K562 (cell line): Measurements from ENCODE around the gene COLEC12. TPM values are rescaled to one million over a fixed set of nuclear protein-coding genes. Genes with fewer than 3 reads are reported as not detected.

ENCODE experiments used
- CHAMP1 ChIP-seq: fragments of 450-650 bp; IDR thresholded peaks from 2 replicates; pipeline ENCODE4 v1.6.1; 2016; ENCODE audit warnings: mild to moderate bottlenecking
- L3MBTL2 ChIP-seq: fragments of 450-650 bp; IDR thresholded peaks from 2 replicates; pipeline ENCODE4 v1.6.1; 2016; ENCODE audit warnings: mild to moderate bottlenecking, moderate library complexity
- MNT ChIP-seq, 2 experiments: fragments of 450-650 bp; conservative IDR thresholded peaks; 2 replicates each; pipeline ENCODE4 v1.6.1; 2017; ENCODE audit warnings: mild to moderate bottlenecking in 2 of 2, moderate library complexity in 2 of 2
- MTA2 ChIP-seq: fragments of 450-650 bp; IDR thresholded peaks from 2 replicates; pipeline ENCODE4 v1.6.1; 2016; ENCODE audit warnings: low read depth
- NR2F6 ChIP-seq: fragments of 450-650 bp; formaldehyde crosslinking; IDR thresholded peaks from 2 replicates; pipeline ENCODE4 v1.4.0; 2020; ENCODE audit warnings: mild to moderate bottlenecking
- RBFOX2 ChIP-seq: fragments of 200-400 bp; formaldehyde crosslinking; IDR thresholded peaks from 2 replicates; pipeline ENCODE4 v1.6.1; 2017; ENCODE audit warnings: low read depth, mild to moderate bottlenecking, low read length, moderate library complexity
- SAP30 ChIP-seq: fragments of 200-600 bp; sonication (generic); IDR thresholded peaks from 2 replicates; pipeline ENCODE4 v1.6.1; 2012; ENCODE audit warnings: borderline replicate concordance, low read depth, mild to moderate bottlenecking, moderate library complexity, low read length, control low read depth, inconsistent platforms; ENCODE audit not compliant: insufficient read depth, poor library complexity, severe bottlenecking
- polyA plus RNA-seq, 8 experiments: library from polyadenylated mRNA; depleted of rRNA in 4 of 8; stranded (reverse) in 5 of 8; unstranded in 3 of 8; fragments of >200 nt; fragmentation: Nextera tagmentation in 2 of 8; fragmentation: Illumina TruSeq in 1 of 8; extraction: Ambion mirVana in 2 of 8; extraction: Trizol in 1 of 8; gene quantifications; 2 replicates each; pipeline versions ENCODE4 v1.2.1 to v1.2.3, GENCODE V29; 2011 to 2014; ENCODE audit warnings: inconsistent platforms in 1 of 8, missing spikeins in 1 of 8
- total RNA-seq, 7 experiments: library from RNA; depleted of rRNA in 6 of 7; stranded (reverse); fragments of >200 nt in 6 of 7; fragmentation: Illumina TruSeq in 2 of 7; extraction: Trizol in 2 of 7; gene quantifications; 2 replicates each; pipeline versions ENCODE4 v1.2.1 to v1.2.3, GENCODE V29; 2011 to 2021; ENCODE audit warnings: low replicate concordance in 1 of 7
- TF ChIP-seq, protein P1 (sequence below): fragments of 450-650 bp; IDR thresholded peaks from 2 replicates; pipeline ENCODE4 v1.6.1; 2016; ENCODE audit warnings: mild to moderate bottlenecking, moderate library complexity

COLEC12 gene
- total and polyA plus RNA-seq, 9 of the 15 experiments (the other 6 are each of a cell fraction or from before 2014, with no cell fraction given) = 0.04 TPM; not detected in 8

DNA sequence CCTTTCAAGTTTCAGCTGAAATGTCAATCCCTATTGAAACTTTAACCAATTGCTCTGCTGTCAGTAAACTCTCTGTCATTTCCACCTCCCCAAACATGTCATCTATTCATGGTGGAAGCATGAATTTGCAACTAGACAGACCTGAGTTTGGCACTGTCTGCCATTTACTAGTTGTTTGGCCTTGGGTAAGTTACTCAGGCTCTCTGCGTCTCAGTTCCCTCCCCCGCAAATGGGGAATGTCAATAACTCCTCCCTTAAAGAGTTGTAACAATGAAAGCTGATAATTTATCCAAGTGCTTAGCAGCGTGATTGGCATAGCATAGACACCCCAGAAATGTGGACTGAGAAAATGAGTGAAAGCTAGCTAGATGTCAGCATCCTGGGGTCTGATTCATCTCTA is 159.4 kb downstream of the COLEC12 start (continued):
- TF ChIP-seq, protein P1, sequence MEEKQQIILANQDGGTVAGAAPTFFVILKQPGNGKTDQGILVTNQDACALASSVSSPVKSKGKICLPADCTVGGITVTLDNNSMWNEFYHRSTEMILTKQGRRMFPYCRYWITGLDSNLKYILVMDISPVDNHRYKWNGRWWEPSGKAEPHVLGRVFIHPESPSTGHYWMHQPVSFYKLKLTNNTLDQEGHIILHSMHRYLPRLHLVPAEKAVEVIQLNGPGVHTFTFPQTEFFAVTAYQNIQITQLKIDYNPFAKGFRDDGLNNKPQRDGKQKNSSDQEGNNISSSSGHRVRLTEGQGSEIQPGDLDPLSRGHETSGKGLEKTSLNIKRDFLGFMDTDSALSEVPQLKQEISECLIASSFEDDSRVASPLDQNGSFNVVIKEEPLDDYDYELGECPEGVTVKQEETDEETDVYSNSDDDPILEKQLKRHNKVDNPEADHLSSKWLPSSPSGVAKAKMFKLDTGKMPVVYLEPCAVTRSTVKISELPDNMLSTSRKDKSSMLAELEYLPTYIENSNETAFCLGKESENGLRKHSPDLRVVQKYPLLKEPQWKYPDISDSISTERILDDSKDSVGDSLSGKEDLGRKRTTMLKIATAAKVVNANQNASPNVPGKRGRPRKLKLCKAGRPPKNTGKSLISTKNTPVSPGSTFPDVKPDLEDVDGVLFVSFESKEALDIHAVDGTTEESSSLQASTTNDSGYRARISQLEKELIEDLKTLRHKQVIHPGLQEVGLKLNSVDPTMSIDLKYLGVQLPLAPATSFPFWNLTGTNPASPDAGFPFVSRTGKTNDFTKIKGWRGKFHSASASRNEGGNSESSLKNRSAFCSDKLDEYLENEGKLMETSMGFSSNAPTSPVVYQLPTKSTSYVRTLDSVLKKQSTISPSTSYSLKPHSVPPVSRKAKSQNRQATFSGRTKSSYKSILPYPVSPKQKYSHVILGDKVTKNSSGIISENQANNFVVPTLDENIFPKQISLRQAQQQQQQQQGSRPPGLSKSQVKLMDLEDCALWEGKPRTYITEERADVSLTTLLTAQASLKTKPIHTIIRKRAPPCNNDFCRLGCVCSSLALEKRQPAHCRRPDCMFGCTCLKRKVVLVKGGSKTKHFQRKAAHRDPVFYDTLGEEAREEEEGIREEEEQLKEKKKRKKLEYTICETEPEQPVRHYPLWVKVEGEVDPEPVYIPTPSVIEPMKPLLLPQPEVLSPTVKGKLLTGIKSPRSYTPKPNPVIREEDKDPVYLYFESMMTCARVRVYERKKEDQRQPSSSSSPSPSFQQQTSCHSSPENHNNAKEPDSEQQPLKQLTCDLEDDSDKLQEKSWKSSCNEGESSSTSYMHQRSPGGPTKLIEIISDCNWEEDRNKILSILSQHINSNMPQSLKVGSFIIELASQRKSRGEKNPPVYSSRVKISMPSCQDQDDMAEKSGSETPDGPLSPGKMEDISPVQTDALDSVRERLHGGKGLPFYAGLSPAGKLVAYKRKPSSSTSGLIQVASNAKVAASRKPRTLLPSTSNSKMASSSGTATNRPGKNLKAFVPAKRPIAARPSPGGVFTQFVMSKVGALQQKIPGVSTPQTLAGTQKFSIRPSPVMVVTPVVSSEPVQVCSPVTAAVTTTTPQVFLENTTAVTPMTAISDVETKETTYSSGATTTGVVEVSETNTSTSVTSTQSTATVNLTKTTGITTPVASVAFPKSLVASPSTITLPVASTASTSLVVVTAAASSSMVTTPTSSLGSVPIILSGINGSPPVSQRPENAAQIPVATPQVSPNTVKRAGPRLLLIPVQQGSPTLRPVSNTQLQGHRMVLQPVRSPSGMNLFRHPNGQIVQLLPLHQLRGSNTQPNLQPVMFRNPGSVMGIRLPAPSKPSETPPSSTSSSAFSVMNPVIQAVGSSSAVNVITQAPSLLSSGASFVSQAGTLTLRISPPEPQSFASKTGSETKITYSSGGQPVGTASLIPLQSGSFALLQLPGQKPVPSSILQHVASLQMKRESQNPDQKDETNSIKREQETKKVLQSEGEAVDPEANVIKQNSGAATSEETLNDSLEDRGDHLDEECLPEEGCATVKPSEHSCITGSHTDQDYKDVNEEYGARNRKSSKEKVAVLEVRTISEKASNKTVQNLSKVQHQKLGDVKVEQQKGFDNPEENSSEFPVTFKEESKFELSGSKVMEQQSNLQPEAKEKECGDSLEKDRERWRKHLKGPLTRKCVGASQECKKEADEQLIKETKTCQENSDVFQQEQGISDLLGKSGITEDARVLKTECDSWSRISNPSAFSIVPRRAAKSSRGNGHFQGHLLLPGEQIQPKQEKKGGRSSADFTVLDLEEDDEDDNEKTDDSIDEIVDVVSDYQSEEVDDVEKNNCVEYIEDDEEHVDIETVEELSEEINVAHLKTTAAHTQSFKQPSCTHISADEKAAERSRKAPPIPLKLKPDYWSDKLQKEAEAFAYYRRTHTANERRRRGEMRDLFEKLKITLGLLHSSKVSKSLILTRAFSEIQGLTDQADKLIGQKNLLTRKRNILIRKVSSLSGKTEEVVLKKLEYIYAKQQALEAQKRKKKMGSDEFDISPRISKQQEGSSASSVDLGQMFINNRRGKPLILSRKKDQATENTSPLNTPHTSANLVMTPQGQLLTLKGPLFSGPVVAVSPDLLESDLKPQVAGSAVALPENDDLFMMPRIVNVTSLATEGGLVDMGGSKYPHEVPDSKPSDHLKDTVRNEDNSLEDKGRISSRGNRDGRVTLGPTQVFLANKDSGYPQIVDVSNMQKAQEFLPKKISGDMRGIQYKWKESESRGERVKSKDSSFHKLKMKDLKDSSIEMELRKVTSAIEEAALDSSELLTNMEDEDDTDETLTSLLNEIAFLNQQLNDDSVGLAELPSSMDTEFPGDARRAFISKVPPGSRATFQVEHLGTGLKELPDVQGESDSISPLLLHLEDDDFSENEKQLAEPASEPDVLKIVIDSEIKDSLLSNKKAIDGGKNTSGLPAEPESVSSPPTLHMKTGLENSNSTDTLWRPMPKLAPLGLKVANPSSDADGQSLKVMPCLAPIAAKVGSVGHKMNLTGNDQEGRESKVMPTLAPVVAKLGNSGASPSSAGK = no peak
- TF ChIP-seq RBFOX2 = no peak
- TF ChIP-seq MTA2 = no peak
- TF ChIP-seq NR2F6 (CRISPR knock-in tag) = no peak
- no peak for TF ChIP-seq SAP30
- no peak for TF ChIP-seq L3MBTL2
- no peak for TF ChIP-seq MNT (conservative IDR thresholded peaks at IDR 0.05)
- no peak for TF ChIP-seq CHAMP1
- TF ChIP-seq, all 486 proteins: peak for 0
